GM19043 (cell line): ENCODE results near the gene CDC34.
"Not testable (repeated sequence)": the region's sequence is repeated elsewhere in the genome, so short reads cannot be mapped to it uniquely, and the experiment has no call there.

Experiments
- ATAC-seq: cut with Tn5 transposase; IDR thresholded peaks from one replicate; pipeline ENCODE4 v1.9.1; 2021; ENCODE audit warnings: low read depth; ENCODE audit not compliant: unreplicated experiment

CDC34 gene

GRCh38 chr19:584240-585001, 52.9 kb downstream of the CDC34 start:
- no peak for ATAC-seq

- ATAC-seq: not testable (repeated sequence)
Observed at GRCh38 chr19:585146-585545, 53.6 kb downstream of the CDC34 start.

GRCh38 chr19:585551-586110, 54.1 kb downstream of the CDC34 start:
- ATAC-seq: no peak

- no peak for ATAC-seq
Observed at GRCh38 chr19:588093-588740, 56.7 kb downstream of the CDC34 start.

- no peak for ATAC-seq
Observed at GRCh38 chr19:588741-589692, 57.5 kb downstream of the CDC34 start.

GRCh38 chr19:589693-590395, 58.3 kb downstream of the CDC34 start, which contains the start of gene HCN2:
Gene HCN2 (plus strand): TSS chr19:589881. CDS start chr19:589946, 65 bp downstream.
- no peak for ATAC-seq

- no peak for ATAC-seq
Observed at GRCh38 chr19:590396-590745, 58.8 kb downstream of the CDC34 start.

- ATAC-seq: no peak
Observed at GRCh38 chr19:590750-591098, 59.2 kb downstream of the CDC34 start.

GRCh38 chr19:591099-591958, 59.8 kb downstream of the CDC34 start:
- ATAC-seq: no peak
